HUES64 (cell line): ENCODE measurements around the gene LGALS3BP.

Source experiments
- H3K27ac ChIP-seq: 2 replicates; pipeline ENCODE4 v1.7.0; 2013; ENCODE audit warnings: low read depth, low read length, inconsistent platforms
- H3K27me3 ChIP-seq: 2 replicates; pipeline ENCODE4 v1.6.1; 2013; ENCODE audit warnings: mild to moderate bottlenecking, low read length; ENCODE audit not compliant: insufficient read depth
- H3K36me3 ChIP-seq: 2 replicates; pipeline ENCODE4 v1.6.1; 2013; ENCODE audit warnings: mild to moderate bottlenecking, low read length; ENCODE audit not compliant: insufficient read depth
- H3K4me1 ChIP-seq: 2 replicates; pipeline ENCODE4 v1.6.1; 2013; ENCODE audit warnings: mild to moderate bottlenecking, low read length, moderate library complexity; ENCODE audit not compliant: insufficient read depth
- H3K4me3 ChIP-seq: 2 replicates; pipeline ENCODE4 v1.5.1; 2013; ENCODE audit warnings: mild to moderate bottlenecking, low read length, moderate library complexity
- H3K9ac ChIP-seq: 2 replicates; pipeline ENCODE4 v1.6.1; 2013; ENCODE audit warnings: mild to moderate bottlenecking, low read depth, low read length
- H3K9me3 ChIP-seq: 2 replicates; pipeline ENCODE4 v1.6.1; 2013; ENCODE audit warnings: low read depth, low read length; ENCODE audit not compliant: insufficient read depth
- WGBS: fragments of 150-250, 120-280 bp; methylation state at CpG from one replicate; pipeline ENCODE4 v1.1.7; 2013; ENCODE audit warnings: missing lambda C conversion rate; 5-methylcytosine and 5-hydroxymethylcytosine counted together

LGALS3BP gene

DNA sequence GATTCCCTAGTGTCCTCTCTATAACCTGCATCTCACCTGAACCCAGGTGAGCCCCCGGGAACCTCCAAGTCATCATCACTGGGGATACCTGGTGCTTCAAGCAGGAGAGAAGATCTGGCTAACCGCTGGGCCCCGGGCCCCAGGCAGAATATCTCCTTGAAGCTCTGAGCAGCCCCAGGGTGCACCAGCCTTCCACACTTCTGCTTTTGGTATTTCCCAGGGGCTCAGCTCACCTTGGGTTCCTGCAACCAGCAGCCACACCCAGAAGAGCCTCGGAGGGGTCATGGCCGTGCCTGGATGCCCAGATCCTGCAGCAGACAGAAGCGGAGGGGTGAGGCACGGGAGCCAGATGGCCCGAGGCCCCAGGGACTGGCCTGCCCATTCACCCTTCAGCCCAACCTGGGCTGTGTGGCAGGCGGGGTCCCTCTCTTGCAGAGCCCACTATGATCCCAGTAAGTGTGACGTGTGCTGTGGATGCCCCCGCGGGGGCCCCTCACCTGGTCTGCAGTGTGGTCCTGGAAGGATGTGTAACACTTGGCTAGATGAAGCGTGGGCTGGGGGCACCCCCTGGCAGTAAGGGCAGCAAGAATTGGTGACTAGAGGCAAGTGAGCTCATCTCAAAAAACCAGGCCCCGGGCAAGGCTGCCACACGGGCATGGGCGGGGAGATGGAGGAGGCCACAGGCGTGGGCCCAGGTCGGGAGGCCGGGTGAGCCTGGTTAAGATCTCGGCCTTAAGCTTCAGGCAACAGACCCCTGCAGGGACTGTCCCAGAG is 2.6 kb downstream of the LGALS3BP start:
- no peak overlapping the region for H3K27ac ChIP-seq
- H3K4me1 ChIP-seq = peaks cover 16% of the 10 kb centered on the region; the same call in 1 of the 2 replicates
- no peak overlapping the region for H3K9ac ChIP-seq
- H3K4me3 ChIP-seq = no peak overlapping the region
- WGBS = 93% methylated on average over 20 of the region's 20 CpGs
- no peaks in the 10 kb centered on the region for H3K27me3 ChIP-seq
- no peaks in the 10 kb centered on the region; the same call in 1 of the 2 replicates for H3K36me3 ChIP-seq
- H3K9me3 ChIP-seq = no peaks in the 10 kb centered on the region

DNA sequence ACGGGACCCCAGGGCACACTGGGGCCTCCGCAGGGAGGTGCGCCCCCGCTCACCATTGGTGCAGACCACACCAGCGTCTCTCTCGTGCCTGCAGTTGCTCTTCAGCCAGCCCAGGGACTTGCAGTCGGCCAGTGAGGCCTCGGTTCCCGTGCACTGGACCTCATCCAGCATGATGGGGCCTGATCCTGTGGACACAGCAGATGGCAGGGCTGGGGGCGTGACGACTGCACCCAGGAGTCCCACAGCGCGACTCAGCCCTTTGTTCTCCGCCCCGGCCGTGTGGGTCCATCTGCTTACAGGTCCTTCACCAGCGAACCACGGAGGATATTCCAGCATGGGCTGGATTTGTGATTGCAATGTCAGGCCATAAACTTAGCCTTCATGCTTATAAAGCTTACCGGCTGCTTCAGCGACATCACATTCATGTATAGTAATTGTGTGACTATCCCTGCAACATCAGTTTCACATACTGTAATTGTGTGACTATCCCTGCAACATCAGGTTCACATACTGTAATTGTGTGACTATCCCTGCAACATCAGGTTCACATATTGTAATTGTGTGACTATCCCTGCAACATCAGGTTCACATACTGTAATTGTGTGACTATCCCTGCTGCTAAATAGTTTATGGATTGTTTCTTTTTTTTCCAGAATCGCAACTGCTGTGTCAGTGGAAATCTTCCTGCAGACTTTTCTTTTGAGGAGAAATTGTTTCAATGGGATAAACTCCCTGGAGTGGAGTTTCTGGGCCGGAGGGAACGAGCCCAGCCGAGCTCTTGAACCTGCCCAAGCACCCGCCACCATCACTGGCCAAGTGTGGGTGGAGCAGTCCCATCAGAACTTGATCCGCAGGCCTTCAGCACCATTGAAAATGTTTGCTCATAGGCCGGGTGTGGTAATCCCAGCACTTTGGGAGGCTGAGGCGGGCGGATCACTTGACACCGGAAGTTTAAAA is 4.8 kb downstream of the LGALS3BP start:
- 66% methylated on average over 30 of the region's 30 CpGs for WGBS
- Histone ChIP-seq H3K9me3 (no peaks in the 10 kb centered on the region), H3K9ac (no peak overlapping the region), H3K4me3 (no peak overlapping the region), H3K27me3 (no peaks in the 10 kb centered on the region), H3K27ac (peak overlapping the region; percentile 24; the same call in 1 of the 2 replicates), H3K36me3 (no peaks in the 10 kb centered on the region; the same call in 1 of the 2 replicates), H3K4me1 (peaks cover 11% of the 10 kb centered on the region; the same call in 1 of the 2 replicates)

DNA sequence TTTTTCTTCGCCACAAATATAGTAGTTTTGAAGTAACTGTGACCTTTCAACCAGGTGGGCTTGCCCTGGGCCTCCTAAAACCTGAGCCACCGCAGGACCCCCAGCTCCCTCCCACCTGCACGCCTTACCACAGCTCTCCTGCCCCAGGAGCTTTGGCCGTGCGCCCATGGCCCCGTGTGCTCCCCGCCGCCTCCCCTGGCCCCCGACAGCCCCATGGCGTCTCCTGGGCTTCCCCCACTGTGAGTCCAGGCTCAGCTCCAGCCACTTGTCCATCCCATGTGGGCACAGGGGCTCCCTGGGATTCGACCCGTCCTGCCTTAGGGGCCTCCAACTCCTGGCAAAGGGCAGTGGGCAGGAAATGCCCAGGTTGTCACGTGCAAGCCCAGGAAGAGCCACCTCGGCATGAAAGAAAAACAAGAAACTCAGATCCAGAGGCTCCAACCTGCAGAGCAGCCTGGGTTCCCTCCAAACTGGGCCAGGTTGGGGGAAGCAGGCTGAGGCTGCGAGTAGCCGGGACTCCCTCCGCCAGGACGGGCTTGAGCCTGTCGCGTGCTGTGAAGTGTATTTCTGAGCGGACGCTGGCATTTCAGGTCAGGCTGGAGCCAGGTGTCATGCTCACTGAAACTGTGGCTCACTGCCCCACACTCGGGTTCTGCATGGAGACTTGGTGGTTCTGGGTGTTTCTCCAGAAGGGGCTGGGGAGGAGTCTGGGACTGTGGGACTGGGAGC is 5.8 kb downstream of the LGALS3BP start:
- Histone ChIP-seq H3K4me3 (no peak overlapping the region), H3K9ac (no peak overlapping the region), H3K27me3 (no peaks in the 10 kb centered on the region), H3K4me1 (0 out of 2 replicates have a peak, but pooled peaks cover 10% of the 10 kb centered on the region), H3K9me3 (no peaks in the 10 kb centered on the region), H3K36me3 (no peaks in the 10 kb centered on the region; the same call in 1 of the 2 replicates), H3K27ac (no peak overlapping the region)
- WGBS = 94% methylated on average over 22 of the region's 23 CpGs

DNA sequence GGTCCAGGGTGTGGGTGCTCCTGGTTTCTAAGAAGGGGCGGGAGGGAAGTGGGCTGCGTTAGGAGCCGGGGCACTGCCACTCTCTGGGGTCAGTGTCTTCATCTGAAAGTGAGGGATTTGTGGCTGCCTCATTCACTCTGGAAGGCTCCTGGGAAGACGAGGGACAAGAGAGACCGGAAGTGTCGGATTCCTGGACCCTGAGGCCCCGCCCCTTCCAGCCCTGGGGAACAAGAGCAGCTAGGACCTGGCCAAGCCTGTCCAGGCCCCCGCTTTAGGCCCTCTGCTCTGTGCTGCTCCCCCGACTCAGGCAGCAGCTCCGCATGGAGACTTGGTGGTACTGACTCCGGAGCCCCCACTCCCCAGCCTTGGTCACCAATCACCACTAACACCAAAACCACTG is 6.5 kb downstream of the LGALS3BP start:
- Histone ChIP-seq H3K4me1 (0 out of 2 replicates have a peak, but pooled peaks cover 10% of the 10 kb centered on the region), H3K27ac (no peak overlapping the region)
- WGBS = 74% methylated on average over 11 of the region's 11 CpGs

DNA sequence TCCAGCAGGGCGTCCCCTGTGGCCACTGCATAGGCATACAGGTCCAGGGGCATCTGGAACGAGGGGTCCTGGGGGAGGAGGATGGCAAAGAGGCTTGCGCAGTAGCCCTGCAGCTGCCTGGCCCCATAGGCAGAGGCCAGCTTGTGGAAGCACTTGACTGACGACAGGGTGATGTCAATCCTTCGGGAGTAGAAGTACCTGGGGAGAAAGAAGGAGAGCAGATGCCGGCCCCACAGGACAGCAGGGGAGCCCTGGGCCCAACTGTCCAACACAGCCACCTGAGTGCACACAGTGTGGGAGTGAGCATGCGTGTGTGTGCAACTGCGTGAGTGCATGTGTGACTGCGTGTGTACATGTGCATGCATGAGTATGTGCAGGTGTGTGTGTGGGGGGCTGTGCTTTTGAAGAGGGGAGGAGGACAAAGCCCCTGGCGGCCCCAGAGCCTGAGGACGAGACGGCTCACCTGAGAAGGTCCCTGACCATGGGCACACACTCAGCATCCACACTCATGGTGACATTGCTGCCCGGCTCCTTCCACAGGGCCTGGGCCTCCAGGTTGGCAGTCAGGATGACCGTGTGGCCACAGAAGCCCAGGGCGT is 7.1 kb downstream of the LGALS3BP start:
- 93% methylated on average over 15 of the region's 15 CpGs for WGBS
- Histone ChIP-seq H3K9me3 (no peaks in the 10 kb centered on the region), H3K27ac (no peak overlapping the region), H3K4me3 (no peak overlapping the region), H3K4me1 (0 out of 2 replicates have a peak, but pooled peaks cover 10% of the 10 kb centered on the region), H3K9ac (no peak overlapping the region), H3K27me3 (no peaks in the 10 kb centered on the region), H3K36me3 (no peaks in the 10 kb centered on the region; the same call in 1 of the 2 replicates)

More for the DNA sequence above, 6.5 kb downstream of the LGALS3BP start:
- Histone ChIP-seq H3K36me3 (no peaks in the 10 kb centered on the region; the same call in 1 of the 2 replicates), H3K4me3 (no peak overlapping the region), H3K27me3 (no peaks in the 10 kb centered on the region), H3K9me3 (no peaks in the 10 kb centered on the region), H3K9ac (no peak overlapping the region)

DNA sequence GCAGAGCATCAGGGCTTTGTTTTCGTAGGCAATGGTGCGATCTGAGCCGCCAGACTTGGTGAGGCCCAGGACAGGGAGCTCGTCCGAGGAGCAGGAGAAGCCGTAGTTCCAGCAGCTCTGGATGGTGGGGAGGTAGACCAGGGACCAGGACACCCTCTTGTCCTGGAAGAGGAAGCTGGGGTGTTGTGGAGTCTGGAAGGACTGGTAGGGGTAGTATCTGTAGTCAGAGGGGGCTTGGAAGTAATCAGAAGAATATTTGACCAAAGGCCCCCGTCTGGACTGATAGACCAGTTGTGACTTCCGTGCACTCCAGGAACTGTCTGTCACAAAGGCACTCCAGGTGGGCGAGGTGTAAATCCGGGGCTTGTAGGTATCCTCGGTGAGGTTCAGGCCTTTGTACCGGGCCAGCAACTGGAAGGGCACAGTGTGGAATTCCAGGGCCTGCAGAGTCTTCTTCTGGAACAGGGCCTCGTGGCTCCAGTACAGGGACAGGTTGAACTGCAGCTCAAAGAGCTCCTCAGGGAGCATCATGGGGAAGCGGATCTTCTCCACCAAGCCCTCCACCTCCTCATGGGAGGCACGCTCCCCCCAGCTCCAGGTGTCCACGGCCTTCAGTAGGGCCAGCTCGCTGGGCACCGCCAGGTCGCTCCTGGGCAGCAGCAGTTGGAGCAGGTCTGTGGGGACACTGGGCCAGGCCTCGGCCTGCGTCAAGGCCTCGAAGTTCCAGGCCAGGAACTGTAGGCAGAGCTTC is 7.8 kb downstream of the LGALS3BP start:
- Histone ChIP-seq H3K9ac (no peak overlapping the region), H3K4me3 (no peak overlapping the region), H3K9me3 (no peaks in the 10 kb centered on the region), H3K27ac (peak overlapping the region; percentile 52; the same call in 1 of the 2 replicates), H3K4me1 (0 out of 2 replicates have a peak, but pooled peaks cover 10% of the 10 kb centered on the region), H3K36me3 (no peaks in the 10 kb centered on the region; the same call in 1 of the 2 replicates), H3K27me3 (no peaks in the 10 kb centered on the region)
- WGBS = 85% methylated on average over 22 of the region's 22 CpGs

DNA sequence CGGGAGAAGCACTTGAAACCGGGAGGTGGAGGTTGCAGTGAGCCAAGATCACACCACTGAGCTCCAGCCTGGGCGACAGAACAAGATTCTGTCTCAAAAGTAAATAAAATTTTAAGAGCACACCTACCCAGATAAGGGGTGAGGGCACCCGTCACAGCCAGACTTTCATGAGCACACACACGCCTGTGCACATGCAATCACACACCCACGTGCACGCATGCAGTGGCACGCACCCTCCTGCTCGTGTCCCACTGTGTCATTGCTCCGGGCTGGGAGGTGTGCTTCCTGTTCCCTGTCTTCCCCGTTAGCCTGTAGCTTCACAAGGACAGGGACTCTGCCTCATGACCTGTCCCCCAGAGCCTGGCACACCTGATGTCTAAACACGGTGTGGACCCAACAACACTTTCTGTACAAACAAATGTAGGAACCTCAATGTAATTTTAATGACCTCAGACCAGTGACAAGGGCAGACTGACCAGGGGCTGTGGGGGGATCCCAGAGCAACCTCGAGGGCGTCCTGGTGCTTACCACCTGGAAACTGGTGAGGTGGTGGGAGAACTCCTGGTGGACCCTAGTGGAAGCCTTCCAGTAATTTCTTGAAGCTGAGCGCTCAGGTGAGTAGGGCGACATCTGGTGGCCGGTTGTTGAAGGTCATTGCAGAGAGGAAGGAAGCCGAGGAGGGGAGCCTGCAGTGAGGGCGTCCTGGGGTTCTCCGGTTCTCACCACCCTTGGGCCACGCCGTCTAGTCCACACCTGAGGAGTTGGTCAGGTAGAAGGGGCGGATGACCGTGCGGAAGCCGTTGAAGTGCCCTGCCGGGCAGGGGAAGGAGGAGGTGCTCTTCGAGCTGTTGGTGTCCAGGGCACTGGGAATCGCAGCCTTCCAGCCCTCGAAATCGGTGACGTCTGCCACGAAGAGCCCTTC is 8.6 kb downstream of the LGALS3BP start:
- Histone ChIP-seq H3K9ac (no peak overlapping the region), H3K9me3 (no peaks in the 10 kb centered on the region), H3K4me3 (no peak overlapping the region), H3K27me3 (no peaks in the 10 kb centered on the region), H3K4me1 (0 out of 2 replicates have a peak, but pooled peaks cover 10% of the 10 kb centered on the region), H3K27ac (peak overlapping the region; percentile 52; the same call in 1 of the 2 replicates), H3K36me3 (no peaks in the 10 kb centered on the region; the same call in 1 of the 2 replicates)
- WGBS = 57% methylated on average over 33 of the region's 33 CpGs

DNA sequence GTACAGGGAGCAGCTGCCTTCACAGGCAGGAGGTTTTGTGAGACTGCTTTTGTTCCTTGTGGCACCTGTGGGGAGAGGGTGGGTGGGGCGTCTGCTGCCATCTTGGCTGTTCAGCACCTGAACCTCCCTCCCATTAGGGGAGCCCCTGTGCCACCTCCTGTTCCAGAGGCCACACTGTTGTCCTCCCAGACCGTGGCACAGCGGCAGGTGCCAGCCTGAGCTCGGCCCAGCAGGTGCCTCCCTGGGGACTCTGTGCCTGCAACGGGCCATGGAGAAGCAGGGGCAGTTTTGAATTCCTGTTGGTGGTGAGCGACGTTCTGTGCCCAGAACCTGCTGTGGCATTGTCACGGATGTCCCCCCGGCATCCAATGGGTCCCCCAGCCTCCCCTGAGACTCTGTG is 9.9 kb downstream of the LGALS3BP start:
- Histone ChIP-seq H3K9ac (no peak overlapping the region), H3K4me1 (0 out of 2 replicates have a peak, but pooled peaks cover 7% of the 10 kb centered on the region), H3K4me3 (no peak overlapping the region), H3K27me3 (no peaks in the 10 kb centered on the region), H3K36me3 (no peaks in the 10 kb centered on the region; the same call in 1 of the 2 replicates), H3K9me3 (no peaks in the 10 kb centered on the region), H3K27ac (no peak overlapping the region)
- WGBS = 94% methylated on average over 9 of the region's 9 CpGs

DNA sequence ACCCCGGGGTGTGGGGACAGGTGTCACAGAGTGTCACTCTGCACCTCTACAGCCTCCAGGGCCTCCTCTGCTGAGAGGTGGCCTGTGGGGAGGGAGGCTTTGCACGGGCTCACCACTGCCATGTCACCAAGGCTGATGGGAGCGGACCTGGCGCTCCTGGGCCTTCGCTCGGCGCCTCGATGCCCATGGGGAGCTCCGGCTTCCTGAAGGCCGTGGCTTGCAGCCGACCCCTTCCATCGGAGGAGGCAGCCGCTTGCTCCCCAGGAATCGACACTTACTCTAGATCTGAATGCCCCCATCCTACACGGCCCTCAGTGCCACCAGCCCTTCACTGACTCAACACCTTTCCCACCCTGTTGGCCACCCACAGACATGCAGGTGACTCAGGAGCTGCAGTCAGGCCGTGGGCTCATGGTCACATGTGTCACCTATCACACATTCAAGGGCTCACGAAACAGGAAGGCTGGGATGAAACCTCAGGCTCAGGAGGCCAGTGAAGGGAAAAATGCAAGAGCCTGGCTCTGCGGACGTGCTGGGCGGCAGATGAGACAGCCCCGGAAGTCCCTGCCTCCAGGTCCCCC is 11.9 kb downstream of the LGALS3BP start:
- Histone ChIP-seq H3K9me3 (no peaks in the 10 kb centered on the region), H3K27me3 (no peaks in the 10 kb centered on the region), H3K4me3 (no peak overlapping the region), H3K27ac (no peak overlapping the region), H3K36me3 (no peaks in the 10 kb centered on the region; the same call in 1 of the 2 replicates), H3K9ac (no peak overlapping the region), H3K4me1 (0 out of 2 replicates have a peak, but pooled peaks cover under 1% of the 10 kb centered on the region)
- whole genome bisulfite sequencing = 93% methylated on average over 21 of the region's 21 CpGs
